ENCODE results near the gene THADA.

DNA sequence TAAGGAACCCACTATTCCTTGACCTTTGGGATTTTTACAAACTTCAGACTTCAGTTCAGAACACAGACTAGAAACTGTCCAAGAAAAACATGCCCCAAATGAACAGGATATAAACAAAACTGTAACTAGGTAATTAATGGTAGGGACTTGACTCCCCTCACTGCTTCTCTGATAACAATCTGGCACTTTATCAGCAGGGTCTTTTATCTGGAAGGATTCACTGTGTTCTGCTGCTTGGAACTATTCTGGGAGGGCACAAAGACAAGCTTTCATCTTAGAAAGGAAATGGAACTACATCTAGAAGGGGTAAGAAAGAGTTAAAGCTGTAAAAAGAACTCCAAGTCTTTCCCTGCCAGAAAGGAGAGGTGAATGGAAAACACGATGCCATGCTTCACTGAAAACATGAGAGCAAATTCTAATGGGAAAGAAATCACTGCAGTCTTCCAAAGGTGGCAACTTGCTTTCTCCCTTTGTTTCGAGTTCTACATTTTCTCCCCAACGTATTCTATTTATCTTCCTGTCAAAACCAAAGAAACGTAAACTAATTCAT is 181.2 kb downstream of the THADA start:
- no peak for TF ChIP-seq POLR2A (IDR thresholded peaks at IDR 0.05)
- peak; percentile 46 for TF ChIP-seq POLR2AphosphoS5 (IDR thresholded peaks at IDR 0.05)
